ENCODE results near the gene VWF. TPM values are rescaled to one million over a fixed set of nuclear protein-coding genes. Genes with fewer than 3 reads are reported as not detected.

Gene VWF
- total RNA-seq, 1 donor from 2014 or later = 0.16 TPM

GRCh38 chr12:5988659-5989116, 135.8 kb downstream of the VWF start:
- peak; percentile 71 for DNase-seq (ENCODE audit: low read depth)

- no peak for DNase-seq (ENCODE audit: low read depth)
Observed at GRCh38 chr12:5988088-5988487, 136.4 kb downstream of the VWF start.

GRCh38 chr12:5987573-5987972, 136.9 kb downstream of the VWF start:
- DNase-seq (ENCODE audit: low read depth) = no peak

- DNase-seq (ENCODE audit: low read depth) = no peak
Observed at GRCh38 chr12:5985471-5985870, 139.0 kb downstream of the VWF start.

- no peak for DNase-seq (ENCODE audit: low read depth)
Observed at GRCh38 chr12:5984873-5985272, 139.6 kb downstream of the VWF start.

- no peak for DNase-seq (ENCODE audit: low read depth)
Observed at GRCh38 chr12:5982106-5982505, 142.4 kb downstream of the VWF start.

GRCh38 chr12:5977556-5977955, 146.9 kb downstream of the VWF start:
- DNase-seq (ENCODE audit: low read depth) = no peak

- no peak for DNase-seq (ENCODE audit: low read depth)
Observed at GRCh38 chr12:5976711-5977110, 147.8 kb downstream of the VWF start.

- DNase-seq (ENCODE audit: low read depth) = no peak
Observed at GRCh38 chr12:5976196-5976595, 148.3 kb downstream of the VWF start.

GRCh38 chr12:5973461-5974115, 150.9 kb downstream of the VWF start:
- no peak for DNase-seq (ENCODE audit: low read depth)

GRCh38 chr12:5972387-5972786, 152.1 kb downstream of the VWF start:
- DNase-seq (ENCODE audit: low read depth) = no peak

GRCh38 chr12:5971194-5971850, 153.1 kb downstream of the VWF start:
- no peak for DNase-seq (ENCODE audit: low read depth)

- no peak for DNase-seq (ENCODE audit: low read depth)
Observed at GRCh38 chr12:5969974-5970690, 154.3 kb downstream of the VWF start.

GRCh38 chr12:5969156-5969973, 155.1 kb downstream of the VWF start:
- DNase-seq (ENCODE audit: low read depth) = no peak

- no peak for DNase-seq (ENCODE audit: low read depth)
Observed at GRCh38 chr12:5967645-5968415, 156.6 kb downstream of the VWF start.

GRCh38 chr12:5966486-5967095, 157.9 kb downstream of the VWF start:
- DNase-seq (ENCODE audit: low read depth) = no peak

GRCh38 chr12:5965950-5966383, 158.5 kb downstream of the VWF start:
- DNase-seq (ENCODE audit: low read depth) = peak; percentile 65

GRCh38 chr12:5964913-5965900, 159.3 kb downstream of the VWF start:
- no peak for DNase-seq (ENCODE audit: low read depth)

- no peak for DNase-seq (ENCODE audit: low read depth)
Observed at GRCh38 chr12:5963515-5963914, 161.0 kb downstream of the VWF start.
